Astrocyte (in vitro differentiated cells and primary cell): ENCODE results near the gene MAML2.

Source experiments
- CTCF ChIP-seq: IDR thresholded peaks from 2 replicates; pipeline ENCODE4 v1.5.1; 2011; ENCODE audit warnings: low read depth, mild to moderate bottlenecking, inconsistent platforms, low read length, moderate library complexity; ENCODE audit not compliant: insufficient read depth
- EZH2 ChIP-seq: IDR thresholded peaks from 2 replicates; pipeline ENCODE4 v1.6.1; 2012; ENCODE audit warnings: mild to moderate bottlenecking, low read length, inconsistent platforms; ENCODE audit not compliant: insufficient read depth

- TF ChIP-seq EZH2, result no peak
- TF ChIP-seq CTCF, result no peak
Measured at GRCh38 chr11:95999711-96000406, 343.1 kb downstream of the MAML2 start.
